ENCODE results near the gene BICDL2.

The BICDL2 gene

GRCh38 chr16:3038256-3038655 is 1.5 kb upstream of the BICDL2 start:
- TF ChIP-seq CTCF (IDR thresholded peaks at IDR 0.05): no peak
- Histone ChIP-seq H3K4me3 (ENCODE audit: low read depth, low read length) (no peak overlapping the region), H3K4me2 (ENCODE audit: low read length) (no peak overlapping the region), H2AFZ (no peak overlapping the region), H3K4me1 (no peaks in the 10 kb centered on the region), H3K79me2 (no peaks in the 10 kb centered on the region), H3K36me3 (ENCODE audit: control insufficient read depth, insufficient read depth, low read length) (no peaks in the 10 kb centered on the region), H3K27me3 (ENCODE audit: control insufficient read depth, insufficient read depth, low read length) (no peaks in the 10 kb centered on the region), H3K27ac (no peak overlapping the region), H3K9ac (no peak overlapping the region), H3K9me3 (ENCODE audit: control insufficient read depth, low read length) (no peaks in the 10 kb centered on the region)

GRCh38 chr16:3035972-3036725 is 595 bp downstream of the BICDL2 start:
- Histone ChIP-seq H2AFZ (peak overlapping the region; percentile 67), H3K36me3 (ENCODE audit: control insufficient read depth, insufficient read depth, low read length) (no peaks in the 10 kb centered on the region), H3K4me2 (ENCODE audit: low read length) (peak overlapping the region; percentile 48), H3K4me3 (ENCODE audit: low read depth, low read length) (peak overlapping the region; percentile 36), H3K27ac (no peak overlapping the region), H3K9ac (no peak overlapping the region), H3K9me3 (ENCODE audit: control insufficient read depth, low read length) (no peaks in the 10 kb centered on the region), H3K79me2 (no peaks in the 10 kb centered on the region), H3K27me3 (ENCODE audit: control insufficient read depth, insufficient read depth, low read length) (no peaks in the 10 kb centered on the region), H3K4me1 (no peaks in the 10 kb centered on the region)
- TF ChIP-seq CTCF (IDR thresholded peaks at IDR 0.05): no peak

GRCh38 chr16:3035289-3035971 is 1.3 kb downstream of the BICDL2 start:
- H3K4me2 ChIP-seq (ENCODE audit: low read length): peak overlapping the region; percentile 48
- no peaks in the 10 kb centered on the region for H3K27me3 ChIP-seq (ENCODE audit: control insufficient read depth, insufficient read depth, low read length)
- peak overlapping the region; percentile 36 for H3K4me3 ChIP-seq (ENCODE audit: low read depth, low read length)
- no peaks in the 10 kb centered on the region for H3K9me3 ChIP-seq (ENCODE audit: control insufficient read depth, low read length)
- no peak overlapping the region for H3K27ac ChIP-seq
- no peaks in the 10 kb centered on the region for H3K4me1 ChIP-seq
- H3K36me3 ChIP-seq (ENCODE audit: control insufficient read depth, insufficient read depth, low read length): no peaks in the 10 kb centered on the region
- TF ChIP-seq CTCF (IDR thresholded peaks at IDR 0.05): no peak
- H3K9ac ChIP-seq: no peak overlapping the region
- H3K79me2 ChIP-seq: no peaks in the 10 kb centered on the region
- no peak overlapping the region for H2AFZ ChIP-seq

- H3K79me2 ChIP-seq: no peaks in the 10 kb centered on the region
- no peak overlapping the region for H3K4me2 ChIP-seq (ENCODE audit: low read length)
- no peaks in the 10 kb centered on the region for H3K27me3 ChIP-seq (ENCODE audit: control insufficient read depth, insufficient read depth, low read length)
- H3K9me3 ChIP-seq (ENCODE audit: control insufficient read depth, low read length): no peaks in the 10 kb centered on the region
- no peaks in the 10 kb centered on the region for H3K4me1 ChIP-seq
- no peak for TF ChIP-seq CTCF (IDR thresholded peaks at IDR 0.05)
- no peak overlapping the region for H3K27ac ChIP-seq
- no peak overlapping the region for H3K4me3 ChIP-seq (ENCODE audit: low read depth, low read length)
- H2AFZ ChIP-seq: no peak overlapping the region
- H3K9ac ChIP-seq: no peak overlapping the region
- H3K36me3 ChIP-seq (ENCODE audit: control insufficient read depth, insufficient read depth, low read length): no peaks in the 10 kb centered on the region
Measured at GRCh38 chr16:3032624-3033023, 4.1 kb downstream of the BICDL2 start.

Data from parathyroid adenoma (tissue), 2 donors.